ENCODE measurements around the gene TEX101. TPM values are rescaled to one million over a fixed set of nuclear protein-coding genes. Genes with fewer than 3 reads are reported as not detected.

The TEX101 gene
- total and polyA plus RNA-seq, 12 donors: not detected

DNA sequence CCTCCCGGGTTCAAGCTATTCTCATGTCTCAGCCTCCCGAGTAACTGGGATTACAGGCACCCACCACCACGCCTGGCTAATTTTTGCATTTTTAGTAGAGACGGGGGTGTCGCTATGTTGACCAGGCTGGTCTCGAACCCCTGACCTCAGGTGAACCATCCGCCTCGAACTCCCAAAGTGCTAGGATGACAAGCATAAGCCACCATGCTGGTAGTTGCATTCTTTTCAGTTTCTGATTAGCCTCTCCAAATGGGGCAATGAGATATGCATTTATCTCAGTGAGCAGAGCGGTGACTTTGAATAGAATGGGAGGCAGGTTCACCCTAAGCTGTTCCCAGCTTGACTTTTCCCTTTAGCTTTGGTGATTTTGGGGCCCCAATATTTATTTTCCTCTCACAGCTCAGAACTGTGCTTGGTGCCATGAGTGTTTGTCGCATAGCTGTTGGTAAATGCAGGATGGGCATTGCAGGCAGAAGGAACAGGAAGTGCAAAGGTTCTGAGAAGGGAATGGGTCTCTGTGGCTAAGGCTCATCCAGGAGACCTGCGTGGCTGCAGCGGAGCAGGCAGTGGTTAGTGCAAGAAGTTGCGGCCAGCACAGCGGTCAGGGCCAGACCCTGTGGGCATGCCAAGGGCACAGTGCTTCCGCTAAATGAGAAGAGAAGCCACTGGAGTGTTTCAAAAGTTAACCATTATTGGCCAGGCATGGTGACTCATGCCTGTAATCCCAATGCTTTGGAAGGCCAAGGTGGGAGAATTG lies 30.0 kb downstream of the TEX101 start:
- TF ChIP-seq POLR2A (IDR thresholded peaks at IDR 0.05) (no peak), CTCF (IDR thresholded peaks at IDR 0.05) (no peak)
- Histone ChIP-seq H3K36me3 (replicated peaks in 1 of 2) (no peaks in the 10 kb centered on the region), H3K9me3 (replicated peaks in 1 of 3) (no peaks in the 10 kb centered on the region), H3K27me3 (no peaks in the 10 kb centered on the region), H3K4me1 (replicated peaks in 1 of 2) (peaks cover 0 to 7% of the 10 kb centered on the region in 2 donors), H3K27ac (no peak overlapping the region), H3K4me3 (no peak overlapping the region)
- intact Hi-C loops (cut with DNase I): loop anchor here in 1 of 2 donors (5.0 kb wide), 1 partner anchor 68 kb away; no protein-coding TSS in a partner anchor
- peak in 3 of 7 donors; percentile 36 to 46 (median 45) for DNase-seq
- 58 to 78% (median 73%) methylated on average over 8 to 15 of the region's 15 CpGs for WGBS, 4 donors

GRCh38 chr19:43445426-43445825 lies 30.7 kb downstream of the TEX101 start:
- Histone ChIP-seq H3K4me3 (no peak overlapping the region), H3K4me1 (replicated peaks in 1 of 2) (peaks cover 0 to 7% of the 10 kb centered on the region in 2 donors), H3K36me3 (replicated peaks in 1 of 2) (no peaks in the 10 kb centered on the region), H3K27me3 (no peaks in the 10 kb centered on the region), H3K9me3 (replicated peaks in 1 of 3) (no peaks in the 10 kb centered on the region), H3K27ac (no peak overlapping the region)
- DNase-seq: no peak
- intact Hi-C loops (cut with DNase I): loop anchor here in 1 of 2 donors (5.0 kb wide), 1 partner anchor 67 kb away; no protein-coding TSS in a partner anchor
- 87 to 100% (median 90%) methylated on average over 2 of the region's 2 CpGs for WGBS, 4 donors
- TF ChIP-seq POLR2A (IDR thresholded peaks at IDR 0.05) (no peak), CTCF (IDR thresholded peaks at IDR 0.05) (no peak)

- intact Hi-C loops (cut with DNase I): loop anchor here (2.0 to 5.0 kb wide), 2 partner anchors 65 to 72 kb away; no protein-coding TSS in a partner anchor
- peaks cover 0 to 1% of the 10 kb centered on the region in 2 donors for H3K4me1 ChIP-seq (replicated peaks in 1 of 2)
- TF ChIP-seq CTCF (IDR thresholded peaks at IDR 0.05): peak; percentile 88 to 96 (median 96)
- no peak for TF ChIP-seq POLR2A (IDR thresholded peaks at IDR 0.05)
- H3K27ac ChIP-seq: no peak overlapping the region
- H3K27me3 ChIP-seq: no peaks in the 10 kb centered on the region
- 22 to 35% (median 27%) methylated on average over 11 to 14 of the region's 14 CpGs for WGBS, 4 donors
- no peaks in the 10 kb centered on the region for H3K36me3 ChIP-seq (replicated peaks in 1 of 2)
- DNase-seq: peak; percentile 69 to 90 (median 77)
- no peaks in the 10 kb centered on the region for H3K9me3 ChIP-seq (replicated peaks in 1 of 3)
- no peak overlapping the region for H3K4me3 ChIP-seq
These were observed 32.2 kb downstream of the TEX101 start for GRCh38 chr19:43446746-43447489.

DNA sequence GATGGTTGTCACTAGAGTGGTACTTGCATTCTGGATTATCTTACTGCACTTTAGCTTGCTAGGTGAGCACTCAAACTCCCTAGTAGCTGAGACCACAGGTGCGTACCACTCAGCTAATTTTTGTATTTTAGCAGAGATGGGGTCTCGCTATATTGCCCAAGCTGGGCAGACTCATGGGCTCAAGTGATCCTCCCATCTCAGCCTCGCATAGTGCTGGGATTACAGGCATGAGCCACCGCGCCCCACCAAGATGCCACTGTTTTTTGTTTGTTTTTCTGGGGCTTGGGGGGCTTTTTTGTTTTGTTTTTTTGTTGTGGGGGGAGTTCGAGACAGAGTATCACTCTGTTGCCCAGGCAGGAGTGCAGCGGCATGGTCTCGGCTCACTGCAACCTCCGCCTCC lies 33.0 kb downstream of the TEX101 start:
- no peaks in the 10 kb centered on the region for H3K4me1 ChIP-seq (replicated peaks in 1 of 2)
- 83 to 93% (median 84%) methylated on average over 9 of the region's 9 CpGs for WGBS, 4 donors
- intact Hi-C loops (cut with DNase I): loop anchor here (2.0 to 5.0 kb wide), 2 partner anchors 65 to 71 kb away; no protein-coding TSS in a partner anchor
- no peak for DNase-seq
- H3K27me3 ChIP-seq: no peaks in the 10 kb centered on the region
- no peak for TF ChIP-seq POLR2A (IDR thresholded peaks at IDR 0.05)
- no peaks in the 10 kb centered on the region for H3K36me3 ChIP-seq (replicated peaks in 1 of 2)
- H3K27ac ChIP-seq: no peak overlapping the region
- no peak overlapping the region for H3K4me3 ChIP-seq
- no peaks in the 10 kb centered on the region for H3K9me3 ChIP-seq (replicated peaks in 1 of 3)

Data from adrenal gland (tissue), 12 donors.